B cell (primary cell): ENCODE data around the gene CTNNBL1.

Source experiments
- EZH2 ChIP-seq: IDR thresholded peaks from 2 replicates; pipeline ENCODE4 v1.6.1; 2012; ENCODE audit warnings: borderline replicate concordance, low read depth, mild to moderate bottlenecking, moderate library complexity, low read length; ENCODE audit not compliant: insufficient read depth, poor library complexity, severe bottlenecking
- TF ChIP-seq, protein P1 (sequence below): fragments of 200-600 bp; IDR thresholded peaks from one replicate; pipeline ENCODE4 v1.8.0; 2022; ENCODE audit warnings: antibody characterized with exemption, mild to moderate bottlenecking

- TF ChIP-seq, protein P1, sequence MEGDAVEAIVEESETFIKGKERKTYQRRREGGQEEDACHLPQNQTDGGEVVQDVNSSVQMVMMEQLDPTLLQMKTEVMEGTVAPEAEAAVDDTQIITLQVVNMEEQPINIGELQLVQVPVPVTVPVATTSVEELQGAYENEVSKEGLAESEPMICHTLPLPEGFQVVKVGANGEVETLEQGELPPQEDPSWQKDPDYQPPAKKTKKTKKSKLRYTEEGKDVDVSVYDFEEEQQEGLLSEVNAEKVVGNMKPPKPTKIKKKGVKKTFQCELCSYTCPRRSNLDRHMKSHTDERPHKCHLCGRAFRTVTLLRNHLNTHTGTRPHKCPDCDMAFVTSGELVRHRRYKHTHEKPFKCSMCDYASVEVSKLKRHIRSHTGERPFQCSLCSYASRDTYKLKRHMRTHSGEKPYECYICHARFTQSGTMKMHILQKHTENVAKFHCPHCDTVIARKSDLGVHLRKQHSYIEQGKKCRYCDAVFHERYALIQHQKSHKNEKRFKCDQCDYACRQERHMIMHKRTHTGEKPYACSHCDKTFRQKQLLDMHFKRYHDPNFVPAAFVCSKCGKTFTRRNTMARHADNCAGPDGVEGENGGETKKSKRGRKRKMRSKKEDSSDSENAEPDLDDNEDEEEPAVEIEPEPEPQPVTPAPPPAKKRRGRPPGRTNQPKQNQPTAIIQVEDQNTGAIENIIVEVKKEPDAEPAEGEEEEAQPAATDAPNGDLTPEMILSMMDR, result no peak
- TF ChIP-seq EZH2, result no peak
Measured at GRCh38 chr20:37650661-37651060, 43.2 kb upstream of the CTNNBL1 start.
